ENCODE results near the gene ZNF189. TPM values are rescaled to one million over a fixed set of nuclear protein-coding genes. Genes with fewer than 3 reads are reported as not detected.

ZNF189 gene
- total RNA-seq, 1 donor from 2014 or later = 12.1 TPM

GRCh38 chr9:101427358-101427757 is 28.7 kb downstream of the ZNF189 start:
- no peak for TF ChIP-seq CTCF (IDR thresholded peaks at IDR 0.05; ENCODE audit: insufficient read depth, low read length, severe bottlenecking)
- Histone ChIP-seq H3K4me3 (ENCODE audit: low read depth, low read length) (no peak overlapping the region), H3K27me3 (ENCODE audit: control insufficient read depth, insufficient read depth, low read length) (no peaks in the 10 kb centered on the region), H3K36me3 (ENCODE audit: control insufficient read depth, insufficient read depth, low read length) (no peaks in the 10 kb centered on the region)
- FAIRE-seq = no peak
- DNase-seq (ENCODE audit: low read depth) = no peak

GRCh38 chr9:101427957-101428655 is 29.5 kb downstream of the ZNF189 start:
- no peak overlapping the region for H3K4me3 ChIP-seq (ENCODE audit: low read depth, low read length)
- H3K27me3 ChIP-seq (ENCODE audit: control insufficient read depth, insufficient read depth, low read length) = no peaks in the 10 kb centered on the region
- no peak for TF ChIP-seq CTCF (IDR thresholded peaks at IDR 0.05; ENCODE audit: insufficient read depth, low read length, severe bottlenecking)
- FAIRE-seq (no peak), DNase-seq (ENCODE audit: low read depth) (no peak)
- H3K36me3 ChIP-seq (ENCODE audit: control insufficient read depth, insufficient read depth, low read length) = no peaks in the 10 kb centered on the region

GRCh38 chr9:101428909-101429308 is 30.3 kb downstream of the ZNF189 start:
- H3K4me3 ChIP-seq (ENCODE audit: low read depth, low read length) = no peak overlapping the region
- no peaks in the 10 kb centered on the region for H3K36me3 ChIP-seq (ENCODE audit: control insufficient read depth, insufficient read depth, low read length)
- DNase-seq (ENCODE audit: low read depth) = no peak
- no peaks in the 10 kb centered on the region for H3K27me3 ChIP-seq (ENCODE audit: control insufficient read depth, insufficient read depth, low read length)
- no peak for FAIRE-seq
- no peak for TF ChIP-seq CTCF (IDR thresholded peaks at IDR 0.05; ENCODE audit: insufficient read depth, low read length, severe bottlenecking)

- TF ChIP-seq CTCF (IDR thresholded peaks at IDR 0.05; ENCODE audit: insufficient read depth, low read length, severe bottlenecking) = no peak
Observed at GRCh38 chr9:101429736-101430135, 31.1 kb downstream of the ZNF189 start.

GRCh38 chr9:101432171-101432570 is 33.5 kb downstream of the ZNF189 start:
- Histone ChIP-seq H3K36me3 (ENCODE audit: control insufficient read depth, insufficient read depth, low read length) (no peaks in the 10 kb centered on the region), H3K4me3 (ENCODE audit: low read depth, low read length) (no peak overlapping the region), H3K27me3 (ENCODE audit: control insufficient read depth, insufficient read depth, low read length) (no peaks in the 10 kb centered on the region)
- TF ChIP-seq CTCF (IDR thresholded peaks at IDR 0.05; ENCODE audit: insufficient read depth, low read length, severe bottlenecking) = no peak
- FAIRE-seq = no peak
- DNase-seq (ENCODE audit: low read depth) = no peak

More at GRCh38 chr9:101429736-101430135, 31.1 kb downstream of the ZNF189 start:
- no peak for FAIRE-seq
- H3K36me3 ChIP-seq (ENCODE audit: control insufficient read depth, insufficient read depth, low read length) = no peaks in the 10 kb centered on the region
- H3K4me3 ChIP-seq (ENCODE audit: low read depth, low read length) = no peak overlapping the region
- H3K27me3 ChIP-seq (ENCODE audit: control insufficient read depth, insufficient read depth, low read length) = no peaks in the 10 kb centered on the region
- no peak for DNase-seq (ENCODE audit: low read depth)

GRCh38 chr9:101432740-101433139 is 34.1 kb downstream of the ZNF189 start:
- Histone ChIP-seq H3K36me3 (ENCODE audit: control insufficient read depth, insufficient read depth, low read length) (no peaks in the 10 kb centered on the region), H3K4me3 (ENCODE audit: low read depth, low read length) (no peak overlapping the region), H3K27me3 (ENCODE audit: control insufficient read depth, insufficient read depth, low read length) (no peaks in the 10 kb centered on the region)
- DNase-seq (ENCODE audit: low read depth) = no peak
- no peak for TF ChIP-seq CTCF (IDR thresholded peaks at IDR 0.05; ENCODE audit: insufficient read depth, low read length, severe bottlenecking)
- FAIRE-seq = no peak
